Measurements from ENCODE around the gene GATC. TPM values are rescaled to one million over a fixed set of nuclear protein-coding genes. Genes with fewer than 3 reads are reported as not detected.
"Not testable (repeated sequence)": the region's sequence is repeated elsewhere in the genome, so short reads cannot be mapped to it uniquely, and the experiment has no call there.

GATC gene
- total and polyA plus RNA-seq, 2 of the 4 experiments (the other 2 are of a cell fraction): 8.7 to 16.5 TPM

DNA sequence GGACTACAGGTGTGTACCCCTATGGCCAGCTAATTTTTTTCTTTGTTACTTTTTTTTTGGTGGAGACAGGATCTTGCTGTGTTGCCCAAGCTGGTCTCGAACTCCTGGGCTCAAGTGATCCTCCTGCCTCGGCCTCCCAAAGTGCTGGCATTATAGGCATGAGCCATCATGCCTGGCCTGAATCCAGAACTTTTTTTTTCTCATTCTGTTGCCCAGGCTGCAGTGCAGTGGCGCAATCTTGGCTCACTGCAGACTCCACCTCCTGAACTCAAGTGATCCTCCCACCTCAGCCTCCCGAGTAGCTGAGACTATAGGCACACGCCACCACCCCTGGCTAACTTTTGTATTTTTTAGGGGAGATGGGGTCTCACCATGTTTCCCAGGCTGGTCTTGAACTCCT is 6.3 kb downstream of the GATC start:
- H4K5ac ChIP-seq (ENCODE audit: low read depth, low read length); dilution Hi-C loops (cut with HindIII; ENCODE audit: low sequenced_read_pairs, unreplicated experiment); H2AK9ac ChIP-seq (replicated peaks; ENCODE audit: low read depth, low read length, poor library complexity); in situ Hi-C loops (cut with MboI; ENCODE audit: low sequenced_read_pairs); H3K27ac ChIP-seq (ENCODE audit: insufficient read depth, low read length); H2BK20ac ChIP-seq (ENCODE audit: low read depth, low read length); H3K4me3 ChIP-seq (ENCODE audit: insufficient read depth, low read depth, low read length); H4K8ac ChIP-seq (ENCODE audit: low read depth in 2 of 2, low read length in 2 of 2); POLR2A ChIA-PET (ENCODE audit: unreplicated experiment); H2AK5ac ChIP-seq (ENCODE audit: low read depth, low read length); H3K23ac ChIP-seq (ENCODE audit: low read depth, low read length); H3K9me1 ChIP-seq (ENCODE audit: insufficient read depth, low read length); intact Hi-C loops (cut with micrococcal nuclease); H3K4me1 ChIP-seq (ENCODE audit: control insufficient read depth, insufficient read depth, low read length); BruUV-seq (replicated peaks); H4K91ac ChIP-seq (ENCODE audit: insufficient read depth, low read depth, low read length); H3K4ac ChIP-seq (ENCODE audit: low read depth, low read length); H3K9me3 ChIP-seq (ENCODE audit: control insufficient read depth, insufficient read depth, low read length); H3K4me2 ChIP-seq (ENCODE audit: low read depth, low read length); H2BK15ac ChIP-seq (ENCODE audit: low read depth, low read length); H3K14ac ChIP-seq (replicated peaks; ENCODE audit: low read depth, low read length); ATAC-seq (ENCODE audit: low read depth); H3K56ac ChIP-seq (ENCODE audit: extremely low read depth, insufficient read depth, low read length); H2AFZ ChIP-seq (replicated peaks; ENCODE audit: low read length, poor library complexity); H3K18ac ChIP-seq (ENCODE audit: low read depth, low read length); H2BK120ac ChIP-seq (ENCODE audit: low read depth, low read length); H3K9ac ChIP-seq (ENCODE audit: low read depth, low read length); H3K27me3 ChIP-seq (ENCODE audit: control insufficient read depth, insufficient read depth, low read length); DNase-seq; H2BK5ac ChIP-seq (ENCODE audit: low read depth, low read length, poor library complexity, severe bottlenecking): not testable (repeated sequence)
- WGBS, 2 experiments (ENCODE audit: extremely low coverage in 2 of 2, insufficient read length in 1 of 2): no CpG with 5 or more reads among the region's 5 CpGs
- Histone ChIP-seq H3K79me1 (ENCODE audit: low read depth in 1 of 2, low read length in 2 of 2) (peaks cover 12 to 53% of the 10 kb centered on the region in 2 experiments), H3K36me3 (ENCODE audit: control insufficient read depth, insufficient read depth, low read length) (peaks cover 31% of the 10 kb centered on the region), H4K20me1 (ENCODE audit: insufficient read depth, low read length) (peaks cover 14% of the 10 kb centered on the region; the same call in 1 of the 2 replicates)
- CTCF ChIA-PET: interaction anchor here (1.4 kb wide), 1 partner anchor 12 kb away, joined by 3 read pairs; no protein-coding TSS in a partner anchor
- peak; percentile 43; the same call in 1 of the 2 replicates for TF ChIP-seq CEBPB (IDR thresholded peaks at IDR 0.05; ENCODE audit: low read depth, low read length)
